A549 (cell line): ENCODE data around the gene POU2F3.

ENCODE experiments used
- ESRRA ChIP-seq: fragments of 150-350 bp; IDR thresholded peaks from 2 replicates; pipeline ENCODE4 v1.6.1; 2014; ENCODE audit warnings: mild to moderate bottlenecking, low read length, borderline replicate concordance
- KDM1A ChIP-seq: fragments of 200-600 bp; sonication (generic); IDR thresholded peaks from 2 replicates; pipeline ENCODE4 v1.6.1; 2016; ENCODE audit warnings: low read depth, mild to moderate bottlenecking
- MAZ ChIP-seq: fragments of 150-350 bp; IDR thresholded peaks from 2 replicates; pipeline ENCODE4 v1.6.1; 2014; ENCODE audit warnings: antibody characterized with exemption, low read depth, low read length, borderline replicate concordance
- MYC ChIP-seq: IDR thresholded peaks from 2 replicates; pipeline ENCODE4 v1.6.1; 2012; ENCODE audit warnings: mild to moderate bottlenecking, inconsistent platforms, low read length, improper control_type of control experiment, borderline replicate concordance
- PBX3 ChIP-seq: IDR thresholded peaks from 2 replicates; pipeline ENCODE4 v1.6.1; 2012
- PHF8 ChIP-seq: fragments of 200-600 bp; sonication (generic); IDR thresholded peaks from 2 replicates; pipeline ENCODE4 v1.6.1; 2016; ENCODE audit warnings: low read depth, mild to moderate bottlenecking, antibody characterized with exemption, moderate library complexity, borderline replicate concordance
- POLR2A ChIP-seq: IDR thresholded peaks from 2 replicates; pipeline ENCODE4 v1.6.1; 2012; ENCODE audit warnings: mild to moderate bottlenecking, low read length
- RAD21 ChIP-seq, 2 experiments: fragments of >200 bp in 1 of 2; sonication (Bioruptor Twin) in 1 of 2; formaldehyde crosslinking in 1 of 2; IDR thresholded peaks in 1 of 2; conservative IDR thresholded peaks in 1 of 2; 2 replicates in 1 of 2; 3 replicates in 1 of 2; pipeline ENCODE4 v1.6.1; 2012 to 2018; ENCODE audit warnings: inconsistent platforms in 1 of 2
- RCOR1 ChIP-seq: fragments of 150-350 bp; IDR thresholded peaks from 2 replicates; pipeline ENCODE4 v1.6.1; 2014; ENCODE audit warnings: antibody characterized with exemption, low read length, low read depth
- RFX5 ChIP-seq: fragments of 450-650 bp; IDR thresholded peaks from 2 replicates; pipeline ENCODE4 v1.7.1; 2014; ENCODE audit warnings: antibody characterized with exemption, mild to moderate bottlenecking, moderate library complexity
- ZNF302 ChIP-seq: fragments of 250-450 bp; sonication (Bioruptor Pico); IDR thresholded peaks from 2 replicates; pipeline ENCODE4 v1.9.0; 2021; ENCODE audit warnings: inconsistent platforms, mild to moderate bottlenecking, moderate library complexity
- TF ChIP-seq, protein P1 (sequence below): fragments of >200 bp; sonication (Bioruptor Twin); formaldehyde crosslinking; IDR thresholded peaks from 3 replicates; pipeline ENCODE4 v1.5.1; 2016

- TF ChIP-seq POLR2A (no peak), MAZ (no peak), ESRRA (no peak), KDM1A (no peak), PHF8 (no peak), PBX3 (no peak), MYC (no peak), ZNF302 (CRISPR knock-in tag) (no peak), RFX5 (no peak), RCOR1 (no peak), RAD21 (conservative IDR thresholded peaks at IDR 0.05 in 1 of 2, IDR thresholded peaks at IDR 0.05 in 1 of 2) (no peak)
- TF ChIP-seq, protein P1, sequence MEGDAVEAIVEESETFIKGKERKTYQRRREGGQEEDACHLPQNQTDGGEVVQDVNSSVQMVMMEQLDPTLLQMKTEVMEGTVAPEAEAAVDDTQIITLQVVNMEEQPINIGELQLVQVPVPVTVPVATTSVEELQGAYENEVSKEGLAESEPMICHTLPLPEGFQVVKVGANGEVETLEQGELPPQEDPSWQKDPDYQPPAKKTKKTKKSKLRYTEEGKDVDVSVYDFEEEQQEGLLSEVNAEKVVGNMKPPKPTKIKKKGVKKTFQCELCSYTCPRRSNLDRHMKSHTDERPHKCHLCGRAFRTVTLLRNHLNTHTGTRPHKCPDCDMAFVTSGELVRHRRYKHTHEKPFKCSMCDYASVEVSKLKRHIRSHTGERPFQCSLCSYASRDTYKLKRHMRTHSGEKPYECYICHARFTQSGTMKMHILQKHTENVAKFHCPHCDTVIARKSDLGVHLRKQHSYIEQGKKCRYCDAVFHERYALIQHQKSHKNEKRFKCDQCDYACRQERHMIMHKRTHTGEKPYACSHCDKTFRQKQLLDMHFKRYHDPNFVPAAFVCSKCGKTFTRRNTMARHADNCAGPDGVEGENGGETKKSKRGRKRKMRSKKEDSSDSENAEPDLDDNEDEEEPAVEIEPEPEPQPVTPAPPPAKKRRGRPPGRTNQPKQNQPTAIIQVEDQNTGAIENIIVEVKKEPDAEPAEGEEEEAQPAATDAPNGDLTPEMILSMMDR, result no peak
Measured at GRCh38 chr11:120346233-120346632, 106.3 kb downstream of the POU2F3 start.
